ENCODE measurements around the gene RAB32.
"Not testable (repeated sequence)": the region's sequence is repeated elsewhere in the genome, so short reads cannot be mapped to it uniquely, and the experiment has no call there.

Gene RAB32

DNA sequence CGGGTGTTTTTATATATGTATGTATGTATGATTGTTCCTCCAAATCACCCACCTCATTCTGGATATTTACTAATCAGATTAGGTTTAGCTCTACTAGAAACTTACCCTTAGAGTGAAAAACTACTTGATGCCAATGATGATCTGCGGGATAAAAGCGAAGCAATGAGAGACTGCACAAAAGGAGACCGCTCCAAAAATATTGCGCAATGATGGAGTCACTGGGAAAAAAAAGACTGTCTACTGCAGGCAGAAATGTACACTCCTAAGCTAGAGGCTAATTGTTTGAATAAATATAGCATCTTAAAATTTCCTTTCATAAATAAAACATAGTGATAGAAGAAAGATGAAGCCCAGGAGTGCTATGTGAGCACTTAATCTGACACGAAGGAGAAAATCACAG lies 7.3 kb downstream of the RAB32 start:
- TF ChIP-seq, protein P1, sequence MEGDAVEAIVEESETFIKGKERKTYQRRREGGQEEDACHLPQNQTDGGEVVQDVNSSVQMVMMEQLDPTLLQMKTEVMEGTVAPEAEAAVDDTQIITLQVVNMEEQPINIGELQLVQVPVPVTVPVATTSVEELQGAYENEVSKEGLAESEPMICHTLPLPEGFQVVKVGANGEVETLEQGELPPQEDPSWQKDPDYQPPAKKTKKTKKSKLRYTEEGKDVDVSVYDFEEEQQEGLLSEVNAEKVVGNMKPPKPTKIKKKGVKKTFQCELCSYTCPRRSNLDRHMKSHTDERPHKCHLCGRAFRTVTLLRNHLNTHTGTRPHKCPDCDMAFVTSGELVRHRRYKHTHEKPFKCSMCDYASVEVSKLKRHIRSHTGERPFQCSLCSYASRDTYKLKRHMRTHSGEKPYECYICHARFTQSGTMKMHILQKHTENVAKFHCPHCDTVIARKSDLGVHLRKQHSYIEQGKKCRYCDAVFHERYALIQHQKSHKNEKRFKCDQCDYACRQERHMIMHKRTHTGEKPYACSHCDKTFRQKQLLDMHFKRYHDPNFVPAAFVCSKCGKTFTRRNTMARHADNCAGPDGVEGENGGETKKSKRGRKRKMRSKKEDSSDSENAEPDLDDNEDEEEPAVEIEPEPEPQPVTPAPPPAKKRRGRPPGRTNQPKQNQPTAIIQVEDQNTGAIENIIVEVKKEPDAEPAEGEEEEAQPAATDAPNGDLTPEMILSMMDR (conservative IDR thresholded peaks at IDR 0.05; ENCODE audit: low read depth, low read length): no peak
- H3K4me3 ChIP-seq (ENCODE audit: low read depth, low read length): no peak overlapping the region
- DNase-seq (ENCODE audit: low read depth): peak; percentile 59

DNA sequence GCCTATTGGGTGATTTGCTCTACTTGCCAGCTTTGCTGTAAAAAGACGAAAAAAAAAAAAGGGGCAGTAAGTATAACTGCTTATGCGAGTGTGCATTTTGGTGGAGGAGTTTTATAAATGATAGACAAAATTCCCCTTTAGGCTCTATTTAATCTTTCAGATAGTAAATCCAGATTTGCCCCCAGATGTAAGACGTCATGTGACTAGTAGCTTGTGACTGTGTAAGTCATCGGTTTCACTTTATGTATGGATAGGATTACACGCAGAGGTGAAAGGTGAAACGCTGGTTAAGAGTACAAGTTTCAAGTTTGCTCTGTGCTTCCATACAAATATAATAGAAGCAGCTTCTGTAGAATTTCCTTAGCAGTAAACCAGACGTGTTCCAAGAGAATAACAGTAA lies 7.9 kb downstream of the RAB32 start:
- H3K4me3 ChIP-seq (ENCODE audit: low read depth, low read length): no peak overlapping the region
- TF ChIP-seq, protein P1 (conservative IDR thresholded peaks at IDR 0.05; ENCODE audit: low read depth, low read length): no peak
- peak; percentile 61 for DNase-seq (ENCODE audit: low read depth)

DNA sequence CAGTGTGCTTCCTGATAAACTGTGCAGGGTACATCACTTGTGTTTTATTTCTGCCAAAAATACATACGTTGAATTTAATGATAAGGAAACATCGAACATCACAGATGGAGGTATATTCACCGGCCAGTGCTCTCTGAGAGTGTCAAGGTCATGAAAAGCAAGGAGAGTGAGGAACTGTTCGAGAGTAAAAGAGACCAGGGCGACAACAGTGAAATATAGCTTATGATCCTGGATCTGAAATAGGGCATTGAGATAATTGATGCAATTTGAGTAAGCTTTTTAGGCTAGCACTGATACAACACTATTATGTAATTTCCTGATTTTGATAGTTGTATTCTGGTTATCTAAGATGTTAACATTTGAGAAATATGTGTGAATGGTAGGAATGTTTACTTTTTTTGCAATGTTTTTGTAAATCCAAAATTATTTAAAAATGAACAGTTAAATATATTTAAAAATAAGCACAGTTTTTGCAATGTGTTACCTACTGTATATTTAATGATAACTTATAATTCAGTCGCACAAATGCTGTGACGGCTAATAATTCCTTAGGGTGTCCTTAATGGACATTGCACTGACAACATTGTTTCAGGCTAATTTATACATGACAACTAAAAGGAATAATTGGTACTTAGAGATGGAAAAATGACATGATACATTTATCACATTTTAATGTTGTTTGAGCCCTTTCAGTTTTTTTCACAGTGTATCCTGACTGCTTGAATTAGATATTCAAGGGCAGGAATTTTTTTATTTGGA lies 9.9 kb downstream of the RAB32 start:
- TF ChIP-seq, protein P1 (conservative IDR thresholded peaks at IDR 0.05; ENCODE audit: low read depth, low read length): no peak
- no peak overlapping the region for H3K4me3 ChIP-seq (ENCODE audit: low read depth, low read length)
- no peak for DNase-seq (ENCODE audit: low read depth)

DNA sequence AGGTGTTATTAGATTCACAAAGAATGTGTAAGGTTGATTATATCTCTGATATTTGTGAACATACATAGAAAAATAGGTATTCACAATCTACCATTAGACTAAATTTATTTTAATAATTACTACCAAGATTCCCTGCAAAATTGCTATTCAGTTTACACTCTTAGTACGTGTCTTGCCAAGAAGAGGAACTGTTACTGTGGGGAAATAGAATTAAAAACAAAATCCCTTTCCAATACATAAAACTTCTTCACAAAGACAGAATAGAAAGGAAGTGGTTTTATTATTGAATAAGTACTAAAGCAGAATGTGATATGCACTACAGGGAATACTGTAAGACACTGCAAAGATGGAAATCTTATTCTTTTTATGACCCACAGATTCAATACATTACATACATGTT lies 17.0 kb downstream of the RAB32 start:
- TF ChIP-seq, protein P1 (conservative IDR thresholded peaks at IDR 0.05; ENCODE audit: low read depth, low read length): no peak
- no peak overlapping the region for H3K4me3 ChIP-seq (ENCODE audit: low read depth, low read length)
- DNase-seq (ENCODE audit: low read depth): no peak

DNA sequence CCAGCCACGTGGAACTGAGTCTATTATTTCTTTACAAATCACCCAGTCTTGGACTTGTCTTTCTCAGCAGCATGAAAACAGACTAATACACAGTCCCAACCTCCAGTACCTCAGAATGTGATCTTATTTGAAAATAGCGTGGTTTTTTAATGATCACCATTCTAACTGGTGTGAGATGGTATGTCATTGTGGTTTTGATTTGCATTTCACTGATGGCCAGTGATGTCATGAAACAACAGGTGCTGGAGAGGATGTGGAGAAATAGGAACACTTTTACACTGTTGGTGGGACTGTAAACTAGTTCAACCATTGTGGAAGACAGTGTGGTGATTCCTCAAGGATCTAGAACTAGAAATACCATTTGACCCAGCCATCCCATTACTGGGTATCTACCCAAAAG lies 23.0 kb downstream of the RAB32 start:
- not testable (repeated sequence) for DNase-seq (ENCODE audit: low read depth); H3K4me3 ChIP-seq (ENCODE audit: low read depth, low read length)

DNA sequence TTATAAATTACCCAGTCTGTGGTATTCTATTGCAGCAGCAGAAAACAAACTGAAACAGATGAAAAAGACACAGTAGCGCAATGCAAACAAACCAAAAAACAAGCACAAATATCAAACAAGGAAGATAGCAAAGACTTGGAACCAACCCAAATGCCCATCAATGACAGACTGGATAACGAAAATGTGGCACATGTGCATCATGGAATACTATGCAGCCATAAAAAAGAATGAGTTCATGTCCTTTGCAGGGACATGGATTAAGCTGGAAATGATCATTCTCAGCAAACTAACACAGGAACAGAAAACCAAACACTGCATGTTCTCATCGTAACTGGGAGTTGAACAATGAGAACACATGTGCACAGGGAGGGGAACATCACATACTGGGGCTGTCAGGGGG lies 25.0 kb downstream of the RAB32 start:
- H3K4me3 ChIP-seq (ENCODE audit: low read depth, low read length); DNase-seq (ENCODE audit: low read depth): not testable (repeated sequence)

DNA sequence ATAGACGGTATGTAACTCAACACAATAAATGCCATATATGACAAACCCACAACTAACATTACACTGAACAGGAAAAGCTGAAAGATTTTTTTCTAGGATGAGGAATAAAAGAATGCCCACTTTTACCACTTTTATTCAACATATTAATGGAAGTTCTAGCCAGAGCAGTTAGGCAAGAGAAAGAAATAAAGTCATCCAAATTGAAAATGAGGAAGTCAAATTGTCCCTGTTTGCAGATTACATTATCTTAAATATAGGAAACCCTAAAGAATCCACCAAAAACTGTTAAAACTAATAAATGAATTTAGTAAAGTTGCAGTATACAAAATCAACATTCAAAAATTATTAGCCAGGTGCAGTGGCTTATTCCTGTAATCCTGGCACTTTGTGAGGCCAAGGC lies 30.6 kb downstream of the RAB32 start:
- TF ChIP-seq, protein P1 (conservative IDR thresholded peaks at IDR 0.05; ENCODE audit: low read depth, low read length): no peak
- DNase-seq (ENCODE audit: low read depth): no peak
- H3K4me3 ChIP-seq (ENCODE audit: low read depth, low read length): no peak overlapping the region

DNA sequence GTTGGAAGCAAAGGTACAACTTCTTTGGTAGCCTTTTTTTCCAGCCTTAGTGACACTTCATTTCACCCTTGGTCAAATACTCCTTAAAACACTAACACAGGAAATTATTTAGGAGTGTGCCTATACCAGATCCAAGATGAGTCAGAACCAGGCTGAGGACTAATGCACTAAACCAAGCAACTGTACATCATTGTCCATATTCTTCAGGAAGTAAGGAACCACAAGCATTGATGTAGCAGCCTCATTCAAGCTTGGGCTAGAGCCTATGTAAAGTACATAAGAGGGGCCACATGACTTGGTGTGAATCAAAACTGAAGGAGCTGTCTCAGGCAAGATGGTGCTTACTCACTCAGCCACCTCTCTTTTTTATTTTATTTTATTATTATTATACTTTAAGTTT lies 34.4 kb downstream of the RAB32 start:
- TF ChIP-seq, protein P1 (conservative IDR thresholded peaks at IDR 0.05; ENCODE audit: low read depth, low read length): no peak
- no peak for DNase-seq (ENCODE audit: low read depth)
- no peak overlapping the region for H3K4me3 ChIP-seq (ENCODE audit: low read depth, low read length)
